Measurements from ENCODE around the gene CHID1. TPM values are rescaled to one million over a fixed set of nuclear protein-coding genes. Genes with fewer than 3 reads are reported as not detected.

CHID1 gene
- total and polyA plus RNA-seq, 4 donors: 41.7 to 92.2 (median 48.8) TPM

GRCh38 chr11:836700-837099, 73.9 kb downstream of the CHID1 start:
- WGBS, 2 donors: 86 to 94% methylated on average over 9 of the region's 9 CpGs
- Histone ChIP-seq H3K27ac (ENCODE audit: low read depth in 1 of 2, low read length in 1 of 2) (peak overlapping the region in 1 of 2 donors; percentile 8), H3K4me1 (ENCODE audit: control insufficient read depth in 5 of 5, insufficient read depth in 5 of 5, low read length in 5 of 5) (peaks cover 6 to 36% (median 10%) of the 10 kb centered on the region in 5 donors), H3K9me3 (ENCODE audit: control insufficient read depth in 4 of 4, insufficient read depth in 3 of 4, low read length in 3 of 4) (no peaks in the 10 kb centered on the region), H3K4me3 (no peak overlapping the region), H3K9ac (ENCODE audit: insufficient read depth in 1 of 2, low read length in 2 of 2) (no peak overlapping the region), H3K27me3 (ENCODE audit: control insufficient read depth in 3 of 3, insufficient read depth in 3 of 3, low read length in 2 of 3) (peaks cover 0 to 3% (median 0%) of the 10 kb centered on the region in 3 donors), H3K36me3 (ENCODE audit: control insufficient read depth in 4 of 4, insufficient read depth in 4 of 4, low read length in 4 of 4) (peaks cover 4 to 46% (median 18%) of the 10 kb centered on the region in 4 donors)
- no peak for TF ChIP-seq CTCF (IDR thresholded peaks at IDR 0.05; ENCODE audit: control extremely low read depth, extremely low read depth)
- ATAC-seq (ENCODE audit: insufficient read depth, low FRiP score): no peak
- DNase-seq: no peak

- Histone ChIP-seq H3K4me1 (ENCODE audit: control insufficient read depth in 5 of 5, insufficient read depth in 5 of 5, low read length in 5 of 5) (peaks cover 6 to 39% (median 8%) of the 10 kb centered on the region in 5 donors), H3K36me3 (ENCODE audit: control insufficient read depth in 4 of 4, insufficient read depth in 4 of 4, low read length in 4 of 4) (peaks cover 4 to 46% (median 18%) of the 10 kb centered on the region in 4 donors), H3K27ac (ENCODE audit: low read depth in 1 of 2, low read length in 1 of 2) (no peak overlapping the region), H3K9ac (ENCODE audit: insufficient read depth in 1 of 2, low read length in 2 of 2) (no peak overlapping the region), H3K27me3 (ENCODE audit: control insufficient read depth in 3 of 3, insufficient read depth in 3 of 3, low read length in 2 of 3) (peaks cover 0 to 5% (median 1%) of the 10 kb centered on the region in 3 donors), H3K4me3 (no peak overlapping the region), H3K9me3 (ENCODE audit: control insufficient read depth in 4 of 4, insufficient read depth in 3 of 4, low read length in 3 of 4) (no peaks in the 10 kb centered on the region)
- 93 to 96% methylated on average over 14 of the region's 14 CpGs for WGBS, 2 donors
- TF ChIP-seq CTCF (IDR thresholded peaks at IDR 0.05; ENCODE audit: control extremely low read depth, extremely low read depth): no peak
- no peak for DNase-seq
- ATAC-seq (ENCODE audit: insufficient read depth, low FRiP score): no peak
These were observed 74.3 kb downstream of the CHID1 start for GRCh38 chr11:836274-836673.

GRCh38 chr11:834371-835316, 76.0 kb downstream of the CHID1 start:
- peak overlapping the region; percentile 0 for H3K4me3 ChIP-seq
- peaks cover 0 to 36% (median 15%) of the 10 kb centered on the region in 4 donors for H3K36me3 ChIP-seq (ENCODE audit: control insufficient read depth in 4 of 4, insufficient read depth in 4 of 4, low read length in 4 of 4)
- H3K4me1 ChIP-seq (ENCODE audit: control insufficient read depth in 5 of 5, insufficient read depth in 5 of 5, low read length in 5 of 5): peaks cover 0 to 46% (median 12%) of the 10 kb centered on the region in 5 donors
- peaks cover 0 to 15% (median 6%) of the 10 kb centered on the region in 3 donors for H3K27me3 ChIP-seq (ENCODE audit: control insufficient read depth in 3 of 3, insufficient read depth in 3 of 3, low read length in 2 of 3)
- no peak overlapping the region for H3K9ac ChIP-seq (ENCODE audit: insufficient read depth in 1 of 2, low read length in 2 of 2)
- no peak for TF ChIP-seq CTCF (IDR thresholded peaks at IDR 0.05; ENCODE audit: control extremely low read depth, extremely low read depth)
- H3K27ac ChIP-seq (ENCODE audit: low read depth in 1 of 2, low read length in 1 of 2): peak overlapping the region; percentile 88 to 95
- DNase-seq (peak in 2 of 3 donors; percentile 37 to 50), ATAC-seq (ENCODE audit: insufficient read depth, low FRiP score) (peak; percentile 44)
- no peaks in the 10 kb centered on the region for H3K9me3 ChIP-seq (ENCODE audit: control insufficient read depth in 4 of 4, insufficient read depth in 3 of 4, low read length in 3 of 4)
- WGBS, 2 donors: 19 to 32% methylated on average over 30 to 31 of the region's 31 CpGs
